Effector memory CD4-positive, alpha-beta T cell (primary cell): ENCODE data around the gene ZNF746.

Source experiments
- DNase-seq, 3 donors: peaks; one replicate each; pipeline ENCODE4 v3.0.0-alpha.2; 2020
- H3K27ac ChIP-seq: 2 replicates; pipeline ENCODE4 v1.7.0; 2013; ENCODE audit warnings: mild to moderate bottlenecking, low read length, moderate library complexity; ENCODE audit not compliant: insufficient read depth, poor library complexity, severe bottlenecking
- H3K27me3 ChIP-seq: replicated peaks from 2 replicates; pipeline ENCODE4 v1.7.0; 2013; ENCODE audit warnings: mild to moderate bottlenecking, low read length; ENCODE audit not compliant: insufficient read depth, control insufficient read depth, poor library complexity, severe bottlenecking
- H3K36me3 ChIP-seq: 2 replicates; pipeline ENCODE4 v1.7.0; 2013; ENCODE audit warnings: mild to moderate bottlenecking, low read length, moderate library complexity; ENCODE audit not compliant: control insufficient read depth, insufficient read depth
- H3K4me1 ChIP-seq: 2 replicates; pipeline ENCODE4 v1.7.0; 2013; ENCODE audit warnings: low read length, mild to moderate bottlenecking; ENCODE audit not compliant: control insufficient read depth, insufficient read depth, poor library complexity, severe bottlenecking
- H3K4me3 ChIP-seq: 2 replicates; pipeline ENCODE4 v1.7.0; 2013; ENCODE audit warnings: low read length, low read depth, mild to moderate bottlenecking; ENCODE audit not compliant: insufficient read depth, poor library complexity, severe bottlenecking
- H3K9me3 ChIP-seq: 2 replicates; pipeline ENCODE4 v1.7.0; 2013; ENCODE audit warnings: mild to moderate bottlenecking, low read length, moderate library complexity; ENCODE audit not compliant: control insufficient read depth

The ZNF746 gene

DNA sequence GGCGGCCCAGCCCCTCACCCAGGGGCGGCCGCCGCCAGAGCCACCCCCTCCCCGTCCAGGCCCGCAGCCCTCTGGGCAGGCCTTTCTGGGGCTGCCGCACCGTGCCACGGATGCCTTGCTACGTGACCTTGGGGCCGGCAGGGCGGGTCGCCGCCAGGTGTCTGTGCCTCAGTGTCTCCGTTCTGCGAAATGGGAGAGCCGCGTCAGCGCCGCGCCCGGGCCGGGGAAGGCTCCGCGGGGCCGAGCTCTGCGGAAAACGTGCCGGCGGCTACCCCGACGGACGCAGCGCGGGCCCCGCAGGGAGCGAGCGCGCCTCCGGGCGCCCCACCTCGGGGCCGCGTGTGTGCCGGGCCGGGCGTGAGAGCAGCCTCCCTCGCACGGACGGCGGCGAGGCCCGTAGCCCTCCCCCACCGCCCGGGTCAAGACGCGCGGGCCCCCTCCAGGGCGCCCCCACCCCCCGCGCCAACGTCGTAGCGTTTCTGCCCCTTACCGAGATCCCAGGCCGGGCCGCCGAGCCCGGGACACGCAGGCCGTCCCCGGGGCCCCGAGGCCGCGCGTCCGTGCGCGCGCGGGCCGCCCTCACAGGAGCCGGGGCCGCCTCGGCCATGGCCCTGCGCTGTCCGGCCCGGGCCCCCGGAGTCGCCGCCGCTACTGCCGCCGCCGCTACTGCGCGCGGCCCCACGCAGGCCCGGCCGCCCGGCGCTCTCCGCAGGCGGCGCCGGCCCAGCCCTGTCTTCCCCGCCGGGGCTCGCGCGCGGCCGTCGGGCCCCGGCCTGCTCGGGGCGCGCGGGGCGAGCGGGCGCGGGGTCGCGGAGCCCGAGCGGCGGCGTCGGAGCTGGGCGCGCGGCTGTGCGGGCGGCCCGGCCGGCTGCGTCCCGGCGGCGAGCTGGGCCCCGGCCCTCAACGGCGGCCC lies 37.8 kb downstream of the ZNF746 start:
- Histone ChIP-seq H3K9me3 (no peaks in the 10 kb centered on the region), H3K27ac (no peak overlapping the region), H3K4me3 (peak overlapping the region; percentile 78), H3K36me3 (peaks cover 12% of the 10 kb centered on the region), H3K4me1 (peaks cover 16% of the 10 kb centered on the region), H3K27me3 (no peaks in the 10 kb centered on the region)
- no peak for DNase-seq

DNA sequence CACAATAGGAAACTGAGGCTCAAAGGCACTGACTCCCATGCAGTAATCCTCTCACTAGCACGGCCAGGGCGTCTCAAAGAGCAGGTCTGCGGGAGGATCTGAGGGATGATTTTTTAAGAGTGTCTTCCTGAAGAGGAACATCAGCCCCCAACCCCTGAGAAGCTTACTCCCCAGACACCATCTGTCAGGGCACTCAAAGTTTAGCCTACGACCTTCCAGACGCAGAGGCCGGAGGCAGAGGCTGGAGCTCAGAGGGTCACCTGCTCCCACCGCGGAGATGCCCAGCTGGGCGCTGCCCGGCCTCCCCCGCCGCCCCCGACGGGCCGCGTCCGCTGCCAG lies 38.4 kb downstream of the ZNF746 start:
- Histone ChIP-seq H3K27me3 (no peaks in the 10 kb centered on the region), H3K36me3 (peaks cover 18% of the 10 kb centered on the region), H3K27ac (no peak overlapping the region), H3K9me3 (no peaks in the 10 kb centered on the region), H3K4me3 (peak overlapping the region; percentile 41), H3K4me1 (peaks cover 16% of the 10 kb centered on the region)
- DNase-seq: no peak

DNA sequence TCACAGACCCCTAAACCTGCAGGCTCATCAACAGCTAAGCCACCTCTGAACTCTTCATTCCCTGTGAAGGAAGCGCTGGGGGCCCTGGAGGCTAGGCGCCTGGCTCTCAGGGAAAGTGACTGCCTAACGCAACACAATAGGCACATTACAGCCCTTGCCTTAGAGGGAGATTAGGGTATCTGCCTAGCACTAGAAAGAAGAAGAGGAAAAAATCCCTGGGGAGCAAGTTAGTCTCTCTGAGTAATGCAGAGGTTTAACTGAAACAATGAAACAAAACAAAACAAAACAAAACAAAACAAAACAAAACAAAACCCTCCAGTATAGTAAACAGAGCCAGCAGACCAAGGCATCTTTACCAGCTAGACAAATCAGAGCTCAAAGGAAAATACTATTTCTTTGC lies 39.4 kb downstream of the ZNF746 start:
- Histone ChIP-seq H3K4me3 (no peak overlapping the region), H3K9me3 (no peaks in the 10 kb centered on the region), H3K4me1 (peaks cover 16% of the 10 kb centered on the region), H3K27ac (no peak overlapping the region), H3K36me3 (peaks cover 27% of the 10 kb centered on the region), H3K27me3 (no peaks in the 10 kb centered on the region)
- no peak for DNase-seq

DNA sequence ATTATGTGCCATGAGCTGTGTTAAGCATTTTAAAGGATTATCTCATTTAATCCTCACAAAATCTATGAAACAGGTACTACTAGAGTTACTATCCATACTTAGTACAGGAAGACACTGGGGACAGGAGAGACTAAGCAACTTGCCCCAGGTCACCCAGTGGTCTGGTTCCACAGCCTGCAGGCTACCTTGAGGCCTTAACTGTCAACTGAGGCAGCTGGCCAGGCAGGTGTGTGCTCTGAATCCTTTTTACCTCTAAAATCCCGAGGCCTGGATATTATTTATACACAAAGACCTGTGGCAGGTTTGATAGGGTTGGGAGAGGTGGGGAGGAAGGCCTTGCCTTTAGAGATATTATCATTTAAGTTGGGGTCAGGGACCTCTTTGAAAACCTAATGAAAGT lies 39.8 kb downstream of the ZNF746 start:
- no peak for DNase-seq
- Histone ChIP-seq H3K9me3 (no peaks in the 10 kb centered on the region), H3K27me3 (no peaks in the 10 kb centered on the region)

DNA sequence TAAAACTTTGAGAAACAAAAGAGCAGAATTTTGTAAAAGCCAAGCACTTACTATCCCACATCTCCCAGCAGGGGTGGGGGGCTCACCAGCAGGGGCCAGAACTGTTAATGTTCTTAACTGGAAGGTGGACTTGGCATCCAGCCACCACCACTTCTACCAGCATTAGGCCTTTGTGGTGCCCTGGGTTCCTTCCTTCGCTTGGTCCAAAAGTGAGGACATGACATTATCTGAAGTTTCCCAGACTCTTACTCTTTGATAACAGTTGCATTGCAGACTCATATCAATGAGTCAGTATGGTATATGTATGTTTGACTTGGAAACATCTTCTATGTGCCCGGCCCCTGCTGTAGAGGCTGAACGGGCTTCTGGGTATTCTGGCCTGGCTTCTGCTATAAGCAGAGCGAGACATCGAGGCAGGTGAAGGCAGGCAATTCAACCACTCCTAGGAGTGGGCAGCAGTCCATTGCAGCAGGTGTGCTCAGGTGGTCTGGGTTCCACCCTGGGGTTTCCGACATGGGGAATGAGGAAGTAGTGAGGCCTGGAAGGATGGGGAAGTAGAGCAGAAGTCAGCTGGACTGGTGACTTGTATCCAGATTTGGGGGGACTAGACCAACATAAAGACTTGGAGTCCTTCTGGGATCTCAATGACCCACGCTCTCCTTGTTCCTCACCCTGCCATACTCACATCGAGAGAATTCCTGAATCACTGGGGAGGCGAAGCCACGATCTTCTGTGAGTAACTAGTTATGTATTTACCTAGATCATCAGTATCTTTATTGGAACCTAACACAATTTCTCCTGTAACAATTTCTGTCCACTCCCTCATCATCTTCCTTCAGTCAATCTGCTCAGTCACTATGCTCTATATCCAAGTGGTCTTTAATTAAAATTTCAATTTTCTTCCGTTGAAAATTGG lies 40.8 kb downstream of the ZNF746 start:
- H3K27ac ChIP-seq: no peak overlapping the region
- H3K4me3 ChIP-seq: no peak overlapping the region
- DNase-seq: no peak
- H3K9me3 ChIP-seq: no peaks in the 10 kb centered on the region
- no peaks in the 10 kb centered on the region for H3K27me3 ChIP-seq
- H3K4me1 ChIP-seq: peaks cover 16% of the 10 kb centered on the region
- H3K36me3 ChIP-seq: peaks cover 31% of the 10 kb centered on the region

More for the DNA sequence above, 39.8 kb downstream of the ZNF746 start:
- Histone ChIP-seq H3K4me1 (peaks cover 16% of the 10 kb centered on the region), H3K27ac (no peak overlapping the region), H3K4me3 (no peak overlapping the region), H3K36me3 (peaks cover 29% of the 10 kb centered on the region)

DNA sequence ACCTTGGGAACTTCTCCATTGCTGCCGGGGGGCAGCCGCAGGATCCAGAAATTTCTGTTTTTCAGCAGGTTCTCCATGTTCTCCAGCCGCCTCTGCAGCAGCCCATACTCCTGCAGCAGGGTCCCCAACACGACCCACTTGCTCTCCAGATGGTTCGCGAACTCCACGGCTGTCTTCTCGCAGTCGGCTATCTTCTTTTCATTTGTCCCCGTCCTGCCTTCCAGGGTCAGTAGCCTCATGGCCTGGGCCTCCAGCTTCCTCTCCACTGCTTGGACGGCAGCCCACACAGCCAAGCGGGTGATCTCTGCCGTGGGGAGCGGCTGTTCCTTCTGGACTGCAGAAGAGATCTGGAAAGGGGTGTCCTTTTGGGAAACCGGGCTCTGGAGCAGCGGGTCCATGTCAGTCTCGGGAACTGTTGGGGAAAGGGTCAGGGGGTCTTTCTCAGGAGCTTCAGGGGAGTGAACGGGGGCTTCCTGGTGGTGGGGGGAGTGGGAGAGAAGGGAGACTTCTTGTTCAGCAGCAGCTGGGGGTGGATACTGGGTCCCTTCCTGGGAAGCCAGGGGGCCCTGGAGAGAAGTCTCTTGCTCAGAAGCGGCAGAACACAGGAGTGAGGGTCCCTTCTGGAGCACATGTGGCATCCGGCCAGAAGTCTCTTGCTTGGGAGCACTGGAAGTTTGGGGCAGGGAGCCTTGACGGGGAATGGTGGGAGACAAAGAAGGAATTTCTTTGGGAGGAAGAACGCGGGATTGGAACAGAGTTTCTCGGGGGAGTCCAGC lies 42.2 kb downstream of the ZNF746 start:
- Histone ChIP-seq H3K27me3 (no peaks in the 10 kb centered on the region), H3K4me1 (peaks cover 9% of the 10 kb centered on the region), H3K9me3 (no peaks in the 10 kb centered on the region), H3K27ac (no peak overlapping the region), H3K36me3 (peaks cover 41% of the 10 kb centered on the region), H3K4me3 (no peak overlapping the region)
- no peak for DNase-seq

DNA sequence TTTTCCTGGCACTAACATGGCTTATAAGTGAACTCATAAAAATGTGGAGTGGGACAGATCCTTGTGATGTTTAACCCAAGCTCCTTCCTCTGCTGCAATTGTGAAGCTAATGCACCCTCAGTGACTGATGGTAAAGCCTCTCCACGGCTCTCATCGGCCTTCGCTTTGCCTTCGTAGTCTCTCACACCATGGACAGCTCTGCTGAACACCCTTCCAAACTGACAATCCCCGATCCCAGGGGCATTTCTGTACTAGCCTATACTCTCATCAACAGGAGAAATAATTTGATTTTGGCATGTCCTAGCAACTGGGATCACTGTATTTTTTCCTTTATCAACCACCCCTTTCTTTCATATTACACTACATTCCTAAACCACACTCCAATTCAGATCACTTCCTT lies 42.9 kb downstream of the ZNF746 start:
- no peak for DNase-seq
- Histone ChIP-seq H3K4me1 (peaks cover 9% of the 10 kb centered on the region), H3K4me3 (no peak overlapping the region), H3K9me3 (no peaks in the 10 kb centered on the region), H3K36me3 (peaks cover 47% of the 10 kb centered on the region), H3K27me3 (no peaks in the 10 kb centered on the region), H3K27ac (no peak overlapping the region)

DNA sequence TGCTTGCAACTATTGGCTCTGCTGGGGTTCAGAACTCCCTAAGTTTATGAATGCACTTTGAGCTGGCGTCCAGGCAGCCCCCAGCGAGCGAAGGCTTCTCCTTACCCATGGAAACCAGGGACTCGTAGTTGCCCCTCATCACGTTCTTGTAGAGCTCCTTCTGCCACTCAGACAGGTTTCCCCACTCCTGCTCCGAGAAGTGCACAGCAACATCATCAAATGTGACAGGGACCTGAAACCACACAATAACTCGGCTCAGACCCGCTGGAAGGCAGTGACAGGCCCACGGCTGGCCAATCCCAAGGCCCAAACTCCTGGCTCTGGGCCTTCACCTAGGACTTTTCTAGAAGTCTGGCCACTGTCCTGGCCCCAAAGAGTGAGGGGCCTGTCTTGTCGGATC lies 43.6 kb downstream of the ZNF746 start:
- H3K27ac ChIP-seq: no peak overlapping the region
- H3K36me3 ChIP-seq: peaks cover 54% of the 10 kb centered on the region
- no peak for DNase-seq
- no peaks in the 10 kb centered on the region for H3K9me3 ChIP-seq
- H3K27me3 ChIP-seq: no peaks in the 10 kb centered on the region
- H3K4me1 ChIP-seq: peaks cover 3% of the 10 kb centered on the region
- no peak overlapping the region for H3K4me3 ChIP-seq

DNA sequence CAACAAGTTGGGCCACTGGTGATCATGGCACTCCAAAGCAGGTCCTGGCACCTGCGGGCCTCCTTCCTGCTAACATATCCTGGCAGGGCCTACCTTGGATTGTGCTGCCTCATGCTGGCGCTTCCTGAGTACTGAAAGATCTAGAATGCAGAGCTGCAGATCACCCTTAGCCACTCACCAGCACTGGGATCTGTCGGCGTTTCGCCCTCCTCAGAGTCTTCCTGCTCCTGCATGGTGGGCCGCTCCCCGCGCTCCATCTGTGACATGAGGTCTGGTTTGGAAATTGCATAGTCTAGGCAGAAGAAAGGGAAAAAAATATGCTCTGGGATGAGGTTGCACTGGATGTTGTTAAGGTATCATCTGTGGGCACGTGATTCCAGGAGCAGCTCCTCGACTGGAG lies 46.8 kb downstream of the ZNF746 start:
- no peak for DNase-seq
- Histone ChIP-seq H3K4me3 (no peak overlapping the region), H3K9me3 (no peaks in the 10 kb centered on the region), H3K4me1 (no peaks in the 10 kb centered on the region), H3K27ac (no peak overlapping the region), H3K27me3 (no peaks in the 10 kb centered on the region), H3K36me3 (peaks cover 73% of the 10 kb centered on the region)
